G401 (cell line): ENCODE measurements around the gene LDLRAD4. TPM values are rescaled to one million over a fixed set of nuclear protein-coding genes. Genes with fewer than 3 reads are reported as not detected.

Experiments used
- DNase-seq: peaks from one replicate; pipeline ENCODE4 v3.0.0-alpha.2; 2015; ENCODE audit warnings: low spot score
- in situ Hi-C: cut with HindIII; loops from 2 replicates; pipeline ENCODE4 v1.10.0; 2016; ENCODE audit warnings: low sequenced_read_pairs, mixed read lengths
- total RNA-seq: library from RNA; depleted of rRNA; stranded (reverse); fragments of >200 nt; shearing (Covaris generic); gene quantifications from 2 replicates; pipeline ENCODE4 v1.2.3, GENCODE V29; 2014

The LDLRAD4 gene
- total RNA-seq, 1 experiment from 2014 or later: not detected

- in situ Hi-C loops: no loop called here
- DNase-seq: no peak
Observed at GRCh38 chr18:13275075-13275474, 56.5 kb downstream of the LDLRAD4 start.

GRCh38 chr18:13276530-13277520 lies 58.3 kb downstream of the LDLRAD4 start:
- peak; percentile 96 for DNase-seq
- in situ Hi-C loops: no loop called here

DNA sequence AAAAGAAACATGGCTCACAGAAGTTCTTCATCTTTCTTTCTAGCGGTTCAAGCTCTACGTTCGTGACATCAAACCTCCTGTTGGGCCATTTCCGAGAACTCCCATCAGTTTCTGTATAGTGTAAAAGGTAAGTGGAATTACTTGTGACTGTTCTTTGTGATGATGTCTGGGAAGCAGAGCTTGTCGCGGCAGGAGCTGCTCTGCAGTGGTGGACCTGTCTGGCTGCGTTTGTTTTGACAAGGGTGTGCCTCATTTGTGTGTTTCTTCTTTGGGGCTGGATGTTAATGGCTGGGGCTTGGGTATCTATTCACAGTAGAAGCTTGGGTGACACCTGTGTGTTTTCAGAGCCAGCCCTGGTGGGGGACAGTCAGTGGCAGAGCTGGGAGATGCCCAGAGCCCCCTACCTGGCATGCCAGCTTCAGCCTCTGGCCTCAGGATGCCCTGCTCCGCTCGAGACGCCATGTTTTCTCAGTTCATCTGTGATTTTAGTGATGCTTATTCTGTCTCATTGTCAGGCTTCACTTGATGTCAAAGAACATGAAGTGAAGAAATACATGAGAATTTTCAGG lies 59.6 kb downstream of the LDLRAD4 start:
- no peak for DNase-seq
- in situ Hi-C loops: no loop called here

DNA sequence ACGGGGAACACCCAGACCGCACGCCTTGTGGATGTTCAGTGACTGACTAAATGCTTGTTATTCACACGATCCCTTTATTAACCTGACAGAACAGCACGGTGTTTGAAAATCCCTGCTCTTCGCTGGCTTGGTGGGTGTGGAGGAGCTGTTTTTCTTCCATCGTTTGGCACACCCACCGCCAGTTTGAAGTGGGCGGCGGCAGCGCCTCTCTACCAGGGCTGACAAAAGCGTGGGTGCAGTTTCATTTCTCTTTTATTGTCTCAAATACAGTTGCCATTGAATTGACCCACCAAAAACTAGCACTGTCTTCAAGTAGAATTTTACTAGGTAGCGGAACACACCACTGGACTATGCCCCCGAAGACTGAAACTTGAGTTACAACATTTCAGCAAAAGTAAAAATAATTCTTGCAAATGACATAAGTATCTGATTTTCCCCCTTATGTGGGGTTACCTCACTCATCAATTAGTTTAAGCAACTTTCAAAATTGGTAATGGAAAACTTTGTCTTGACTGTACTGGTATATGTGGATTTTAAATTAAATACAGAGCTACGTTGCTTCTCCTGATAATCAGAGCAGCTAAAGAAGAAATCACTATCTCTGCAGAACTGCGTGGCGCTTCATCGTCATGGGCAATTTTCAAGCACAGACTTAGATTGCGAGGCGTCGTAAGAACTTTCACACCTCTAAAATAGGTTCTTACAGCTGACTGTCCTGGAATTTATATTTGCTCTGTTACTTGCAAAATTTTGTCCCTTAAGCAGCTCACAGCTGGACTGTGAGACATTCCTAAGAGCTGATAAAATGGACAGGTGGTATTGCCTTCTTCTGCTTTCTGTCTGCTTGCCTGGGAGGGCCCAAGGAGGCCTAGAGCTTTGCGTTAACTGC lies 60.9 kb downstream of the LDLRAD4 start:
- no peak for DNase-seq
- in situ Hi-C loops: no loop called here

- DNase-seq: peak; percentile 68
- in situ Hi-C loops: no loop called here
Observed at GRCh38 chr18:13280070-13280795, 61.7 kb downstream of the LDLRAD4 start.

- in situ Hi-C loops: no loop called here
- no peak for DNase-seq
Observed at GRCh38 chr18:13281406-13281805, 62.8 kb downstream of the LDLRAD4 start.

- DNase-seq: no peak
- in situ Hi-C loops: no loop called here
Observed at GRCh38 chr18:13283746-13284145, 65.2 kb downstream of the LDLRAD4 start.

GRCh38 chr18:13284330-13285027 lies 65.9 kb downstream of the LDLRAD4 start:
- in situ Hi-C loops: no loop called here
- DNase-seq: peak; percentile 80

DNA sequence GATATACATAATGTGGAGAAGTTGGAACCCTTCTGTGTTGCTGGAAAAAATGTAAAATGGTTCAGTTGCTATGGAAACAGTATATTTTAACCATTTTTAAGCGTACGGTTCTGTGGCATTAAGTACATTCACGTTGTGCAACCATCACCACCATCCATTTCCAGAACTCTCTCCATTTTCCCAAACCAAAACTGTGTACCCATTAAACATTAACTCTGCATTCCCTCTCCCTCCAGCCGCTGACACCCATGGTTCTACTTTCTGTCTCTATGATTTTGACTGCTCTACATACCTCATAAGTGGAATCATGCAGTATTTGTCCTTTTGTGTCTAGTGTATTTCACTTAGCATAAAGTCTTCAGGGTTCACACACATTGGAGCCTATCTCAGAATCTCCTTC lies 67.3 kb downstream of the LDLRAD4 start:
- in situ Hi-C loops: no loop called here
- DNase-seq: no peak

GRCh38 chr18:13286456-13287125 lies 68.0 kb downstream of the LDLRAD4 start:
- in situ Hi-C loops: no loop called here
- no peak for DNase-seq

DNA sequence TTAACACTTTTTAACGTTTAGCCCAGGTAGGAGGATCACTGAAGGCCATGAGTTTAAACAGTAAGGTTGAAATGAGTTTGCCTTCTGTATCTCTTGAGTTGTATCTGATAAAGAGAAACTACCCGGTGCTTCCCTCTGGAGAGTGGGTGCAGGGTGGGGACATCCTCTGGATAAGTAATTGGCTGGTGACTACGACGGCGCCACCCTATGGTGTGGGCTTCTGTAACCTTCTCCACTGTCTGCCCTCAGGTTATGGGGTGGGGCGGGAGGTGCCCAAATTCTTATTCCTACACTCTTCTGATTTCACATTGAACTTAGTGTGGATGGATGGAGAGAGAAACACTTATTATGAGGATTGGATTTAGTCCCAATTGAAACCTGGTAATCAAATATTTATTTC lies 68.8 kb downstream of the LDLRAD4 start:
- DNase-seq: no peak
- in situ Hi-C loops: no loop called here

GRCh38 chr18:13288509-13289133 lies 70.1 kb downstream of the LDLRAD4 start:
- in situ Hi-C loops: no loop called here
- no peak for DNase-seq

DNA sequence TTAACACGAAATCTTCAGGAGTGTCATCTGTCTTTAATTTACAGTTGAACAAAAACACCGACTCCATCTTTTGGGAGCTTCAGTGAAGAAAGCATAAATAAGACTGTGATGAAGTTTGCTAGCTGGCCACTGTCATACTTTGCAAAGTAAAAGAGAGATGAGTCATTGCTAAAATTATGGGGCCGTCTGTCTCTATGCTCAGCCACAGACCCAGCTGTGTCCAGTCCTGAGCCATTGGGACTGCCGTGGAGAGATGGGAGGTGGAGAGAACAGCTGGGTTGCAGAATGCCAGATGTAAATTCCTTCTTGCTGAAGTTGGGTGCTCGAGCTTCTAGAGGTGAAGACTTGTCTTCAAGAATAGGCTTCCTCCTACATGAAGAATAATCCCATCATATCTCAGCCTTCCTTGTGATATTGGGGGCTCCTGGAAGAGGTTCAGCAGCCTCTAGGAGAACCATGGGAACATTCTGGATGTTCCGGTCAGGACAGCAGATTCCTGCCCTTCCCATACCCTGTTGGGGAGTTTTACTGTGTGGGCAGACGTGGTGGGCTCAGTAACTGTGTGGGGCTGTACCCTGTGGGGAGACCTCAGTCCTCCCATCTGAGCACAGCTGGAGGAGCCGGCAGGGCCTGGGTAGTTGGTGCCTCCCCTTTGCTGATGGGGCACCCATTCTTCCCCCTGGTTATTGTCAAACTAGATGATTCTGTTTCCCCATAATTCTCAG lies 71.1 kb downstream of the LDLRAD4 start:
- in situ Hi-C loops: no loop called here
- no peak for DNase-seq

DNA sequence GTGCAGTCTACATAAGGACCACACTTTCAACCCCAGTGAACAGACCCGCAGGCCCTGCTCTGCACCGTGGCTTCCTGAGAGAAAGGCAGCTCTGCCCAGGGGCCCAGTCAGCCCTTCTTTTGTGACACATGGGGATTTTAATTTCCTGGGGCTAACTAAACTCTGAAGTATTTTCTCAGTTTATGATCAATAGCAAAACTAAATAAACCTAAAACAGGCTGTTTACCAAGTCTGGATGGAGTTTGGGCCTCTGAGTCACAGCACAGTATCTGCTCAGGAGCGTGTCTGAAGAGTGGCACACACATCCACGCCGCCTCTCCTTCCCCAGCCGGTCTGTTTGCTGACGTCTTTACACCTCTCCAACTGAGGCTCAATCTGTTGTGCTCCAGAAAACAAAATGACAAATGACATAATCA lies 72.3 kb downstream of the LDLRAD4 start:
- DNase-seq: peak; percentile 98
- in situ Hi-C loops: no loop called here

- in situ Hi-C loops: no loop called here
- DNase-seq: no peak
Observed at GRCh38 chr18:13291299-13291698, 72.7 kb downstream of the LDLRAD4 start.

DNA sequence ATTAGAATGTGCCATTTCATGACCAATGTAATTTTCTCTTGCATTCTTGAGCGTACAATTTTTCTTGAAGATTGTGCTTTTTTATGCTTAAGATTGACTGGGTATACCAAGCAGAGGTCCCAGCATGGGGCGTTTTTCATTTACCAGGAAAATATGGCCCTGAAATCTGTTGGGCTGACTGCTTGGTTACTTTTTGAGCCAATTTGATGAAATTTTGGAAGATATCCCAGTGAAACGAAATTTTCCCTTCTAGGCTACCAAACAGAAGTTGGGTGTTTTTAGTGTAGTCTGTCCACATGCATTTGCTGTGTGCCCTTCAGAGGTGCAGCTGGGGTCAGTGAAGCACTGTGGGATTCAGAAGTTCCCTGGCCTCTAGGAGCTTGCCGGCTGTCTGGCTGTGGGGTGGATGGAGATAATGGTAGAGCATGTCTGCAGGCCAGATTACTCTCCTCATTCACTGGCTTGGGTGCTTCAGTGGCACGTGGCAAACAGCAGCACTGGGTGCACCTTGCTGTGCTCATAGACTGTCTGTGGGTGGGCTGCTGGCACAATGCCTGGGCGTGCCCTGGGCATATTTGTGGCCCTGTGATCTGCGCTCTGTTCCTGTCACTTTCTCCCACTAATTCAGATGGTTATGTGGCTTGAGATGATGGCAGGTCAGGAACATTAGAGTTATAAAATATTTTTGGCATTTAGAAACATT lies 73.3 kb downstream of the LDLRAD4 start:
- in situ Hi-C loops: no loop called here

More for the DNA sequence above, 73.3 kb downstream of the LDLRAD4 start:
- peak; percentile 92 for DNase-seq
